Body of pancreas (tissue), 4 donors: Measurements from ENCODE around the gene SF3B4.

Source experiments
- CTCF ChIP-seq, 7 experiments: fragments of 450-650 bp in 4 of 7; fragments of 200-600 bp in 3 of 7; sonication (generic) in 3 of 7; IDR thresholded peaks; one replicate each; pipeline ENCODE4 v1.5.1; 2016 to 2019; ENCODE audit warnings: antibody characterized with exemption in 7 of 7
- POLR2A ChIP-seq, 3 donors: fragments of 450-650 bp; IDR thresholded peaks; one replicate each; pipeline ENCODE4 v1.6.1; 2016; ENCODE audit warnings: antibody characterized with exemption in 3 of 3, mild to moderate bottlenecking in 2 of 3

GRCh38 chr1:149916898-149917252 lies 10.7 kb downstream of the SF3B4 start:
- TF ChIP-seq CTCF (IDR thresholded peaks at IDR 0.05) (no peak), POLR2A (IDR thresholded peaks at IDR 0.05) (no peak)
